OCI-LY3 (cell line): Measurements from ENCODE around the gene MUS81.

Experiments
- EZH2phosphoT487 ChIP-seq: fragments of 200-600 bp; shearing (Covaris generic); IDR thresholded peaks from 2 replicates; pipeline ENCODE4 v1.6.1; 2018; ENCODE audit warnings: antibody characterized with exemption, mixed run types, low read depth
- TF ChIP-seq, protein P1 (sequence below): fragments of 200-600, 300-600 bp; sonication (generic); IDR thresholded peaks from 2 replicates; pipeline ENCODE4 v1.5.1; 2014; ENCODE audit warnings: antibody characterized with exemption, low read length, low read depth

DNA sequence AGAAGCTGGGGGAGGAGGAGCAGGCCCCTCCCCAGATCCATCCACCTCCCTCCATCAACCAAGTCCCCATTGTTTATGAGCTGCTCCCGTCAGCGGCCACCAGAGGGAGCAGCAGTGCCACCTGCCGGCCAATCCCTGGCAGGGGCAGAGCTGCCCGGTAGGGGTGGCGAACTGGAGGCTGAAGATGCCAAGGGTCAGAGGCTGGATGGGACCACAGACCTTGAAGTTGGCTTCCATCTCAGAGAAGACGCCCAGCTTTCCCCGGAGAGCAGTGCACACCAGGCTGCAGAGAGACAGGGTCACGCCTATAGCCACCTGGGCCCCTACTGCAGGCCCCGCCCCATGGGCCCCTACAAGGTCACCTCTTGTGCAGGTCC lies 24.5 kb downstream of the MUS81 start:
- TF ChIP-seq, protein P1, sequence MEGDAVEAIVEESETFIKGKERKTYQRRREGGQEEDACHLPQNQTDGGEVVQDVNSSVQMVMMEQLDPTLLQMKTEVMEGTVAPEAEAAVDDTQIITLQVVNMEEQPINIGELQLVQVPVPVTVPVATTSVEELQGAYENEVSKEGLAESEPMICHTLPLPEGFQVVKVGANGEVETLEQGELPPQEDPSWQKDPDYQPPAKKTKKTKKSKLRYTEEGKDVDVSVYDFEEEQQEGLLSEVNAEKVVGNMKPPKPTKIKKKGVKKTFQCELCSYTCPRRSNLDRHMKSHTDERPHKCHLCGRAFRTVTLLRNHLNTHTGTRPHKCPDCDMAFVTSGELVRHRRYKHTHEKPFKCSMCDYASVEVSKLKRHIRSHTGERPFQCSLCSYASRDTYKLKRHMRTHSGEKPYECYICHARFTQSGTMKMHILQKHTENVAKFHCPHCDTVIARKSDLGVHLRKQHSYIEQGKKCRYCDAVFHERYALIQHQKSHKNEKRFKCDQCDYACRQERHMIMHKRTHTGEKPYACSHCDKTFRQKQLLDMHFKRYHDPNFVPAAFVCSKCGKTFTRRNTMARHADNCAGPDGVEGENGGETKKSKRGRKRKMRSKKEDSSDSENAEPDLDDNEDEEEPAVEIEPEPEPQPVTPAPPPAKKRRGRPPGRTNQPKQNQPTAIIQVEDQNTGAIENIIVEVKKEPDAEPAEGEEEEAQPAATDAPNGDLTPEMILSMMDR = peak; percentile 100
- no peak for TF ChIP-seq EZH2phosphoT487
